GM12891 (cell line): ENCODE data around the gene SFTPA1.
"Not testable (repeated sequence)": the region's sequence is repeated elsewhere in the genome, so short reads cannot be mapped to it uniquely, and the experiment has no call there.

ENCODE experiments used
- POLR2A ChIP-seq: IDR thresholded peaks from 2 replicates; pipeline ENCODE4 v1.6.1; 2011; ENCODE audit warnings: low read depth, low read length, control low read depth
- POLR2AphosphoS5 ChIP-seq: IDR thresholded peaks from 2 replicates; pipeline ENCODE4 v1.6.1; 2011; ENCODE audit warnings: low read depth, low read length, control low read depth
- TAF1 ChIP-seq: IDR thresholded peaks from 2 replicates; pipeline ENCODE4 v1.6.1; 2011; ENCODE audit warnings: low read depth, low read length, control low read depth

GRCh38 chr10:79582954-79583353 lies 27.8 kb upstream of the SFTPA1 start:
- TF ChIP-seq POLR2AphosphoS5, POLR2A, TAF1: not testable (repeated sequence)
